GM12865 (cell line): ENCODE results near the gene NOSTRIN.
"Not testable (repeated sequence)": the region's sequence is repeated elsewhere in the genome, so short reads cannot be mapped to it uniquely, and the experiment has no call there.

Experiments used
- DNase-seq: peaks from one replicate; pipeline ENCODE4 v3.0.0; 2010; ENCODE audit warnings: low read depth
- H3K4me3 ChIP-seq: 2 replicates; pipeline ENCODE4 v1.5.1; 2011; ENCODE audit warnings: mild to moderate bottlenecking, low read depth, low read length, control low read depth
- CTCF ChIP-seq: IDR thresholded peaks from 2 replicates; pipeline ENCODE4 v1.5.1; 2011; ENCODE audit warnings: low read length, control low read depth, low read depth, inconsistent platforms; ENCODE audit not compliant: insufficient read depth; ENCODE audit errors: missing control alignments

Gene NOSTRIN

DNA sequence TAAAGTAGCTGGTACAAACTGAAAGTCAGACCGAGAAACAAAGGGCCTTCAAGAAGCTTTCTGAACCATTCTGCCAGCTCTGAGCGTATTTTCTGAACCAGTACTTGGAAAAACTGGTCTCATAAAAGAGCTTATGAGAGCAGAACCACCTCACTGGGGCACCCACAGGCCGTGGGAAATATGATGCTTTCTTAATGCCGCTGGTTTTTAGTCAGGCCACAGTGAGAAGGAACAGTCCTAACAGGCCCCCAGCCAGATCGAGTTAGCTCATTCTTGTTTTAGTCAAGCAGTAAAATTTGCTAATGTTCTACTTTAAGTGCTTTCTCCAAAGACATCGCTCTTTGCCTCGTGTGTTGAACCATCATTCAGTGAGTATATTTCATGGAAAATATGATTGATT is 12.7 kb upstream of the NOSTRIN start:
- DNase-seq: peak; percentile 8
- TF ChIP-seq CTCF: no peak
- H3K4me3 ChIP-seq: no peak overlapping the region

GRCh38 chr2:168790226-168790902 is 12.1 kb upstream of the NOSTRIN start:
- TF ChIP-seq CTCF: no peak
- no peak for DNase-seq
- no peak overlapping the region for H3K4me3 ChIP-seq

DNA sequence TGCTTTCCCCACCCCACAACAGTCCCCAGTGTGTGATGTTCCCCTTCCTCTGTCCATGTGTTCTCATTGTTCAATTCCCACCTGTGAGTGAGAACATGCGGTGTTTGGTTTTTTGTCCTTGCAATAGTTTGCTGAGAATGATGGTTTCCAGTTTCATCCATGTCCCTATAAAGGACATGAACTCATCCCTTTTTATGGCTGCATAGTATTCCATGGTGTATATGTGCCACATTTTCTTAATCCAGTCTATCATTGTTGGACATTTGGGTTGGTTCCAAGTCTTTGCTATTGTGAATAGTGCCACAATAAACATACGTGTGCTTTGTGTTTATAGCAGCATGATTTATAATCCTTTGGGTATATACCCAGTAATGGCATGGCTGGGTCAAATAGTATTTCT is 11.3 kb upstream of the NOSTRIN start:
- not testable (repeated sequence) for DNase-seq, H3K4me3 ChIP-seq

- no peak for TF ChIP-seq CTCF
- H3K4me3 ChIP-seq: no peak overlapping the region
- no peak for DNase-seq
Observed at GRCh38 chr2:168793596-168793995, 8.8 kb upstream of the NOSTRIN start.

DNA sequence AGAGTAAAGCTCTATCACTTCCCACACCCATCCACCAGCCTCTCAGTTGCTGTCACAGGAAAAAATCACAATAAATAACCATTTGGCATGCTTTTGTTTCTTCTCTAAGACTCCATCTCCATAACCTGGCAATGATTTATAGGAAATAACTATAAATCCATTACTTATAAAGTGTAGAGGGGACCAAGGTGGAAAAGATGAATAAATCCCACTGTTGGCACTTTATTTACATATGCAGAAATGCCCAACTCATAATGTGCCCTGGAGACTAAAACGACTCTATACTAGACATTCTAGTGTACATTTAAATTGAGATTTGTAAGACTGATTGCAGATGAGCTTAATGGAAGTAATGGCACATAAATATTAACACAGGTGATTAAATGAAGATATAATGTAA is 7.5 kb upstream of the NOSTRIN start:
- no peak overlapping the region for H3K4me3 ChIP-seq
- DNase-seq: no peak

GRCh38 chr2:168796090-168796577 is 6.3 kb upstream of the NOSTRIN start:
- no peak for DNase-seq
- H3K4me3 ChIP-seq: no peak overlapping the region
- no peak for TF ChIP-seq CTCF

More for the DNA sequence above, 7.5 kb upstream of the NOSTRIN start:
- no peak for TF ChIP-seq CTCF

DNA sequence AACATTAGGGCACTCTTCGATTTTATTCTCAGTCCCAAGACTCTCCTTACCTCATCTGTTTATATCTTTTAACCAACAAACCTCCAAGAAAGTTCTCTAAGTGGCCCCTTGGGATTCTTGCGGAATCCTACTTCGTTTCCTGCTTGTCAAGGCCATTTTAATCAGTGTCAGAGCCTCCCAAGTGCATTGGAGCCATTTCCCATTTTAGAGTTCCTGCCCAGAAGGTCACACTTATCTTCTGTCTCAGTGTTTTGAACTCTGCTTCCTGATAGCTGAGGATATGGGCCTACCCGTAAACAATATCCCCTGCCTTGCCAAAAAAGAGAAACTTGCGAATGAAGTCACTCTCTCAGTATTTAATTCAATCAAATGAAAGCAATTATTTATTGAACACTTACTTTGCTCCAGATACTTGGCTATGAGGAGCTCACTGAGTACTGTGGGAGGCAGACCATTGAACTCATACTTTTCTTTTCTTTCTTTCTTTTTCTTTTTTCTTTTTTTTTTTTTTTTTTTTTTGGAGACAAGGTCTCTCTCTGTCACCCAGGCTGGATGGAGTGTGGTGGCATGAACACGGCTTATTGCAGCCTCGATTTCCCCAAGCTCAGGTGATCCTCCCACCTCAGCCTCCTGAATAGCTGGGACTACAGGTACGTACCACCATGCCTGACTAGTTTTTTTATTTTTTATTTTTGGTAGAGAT is 5.7 kb upstream of the NOSTRIN start:
- DNase-seq: no peak
- H3K4me3 ChIP-seq: no peak overlapping the region
- no peak for TF ChIP-seq CTCF
